ENCODE results near the gene EDC3.

DNA sequence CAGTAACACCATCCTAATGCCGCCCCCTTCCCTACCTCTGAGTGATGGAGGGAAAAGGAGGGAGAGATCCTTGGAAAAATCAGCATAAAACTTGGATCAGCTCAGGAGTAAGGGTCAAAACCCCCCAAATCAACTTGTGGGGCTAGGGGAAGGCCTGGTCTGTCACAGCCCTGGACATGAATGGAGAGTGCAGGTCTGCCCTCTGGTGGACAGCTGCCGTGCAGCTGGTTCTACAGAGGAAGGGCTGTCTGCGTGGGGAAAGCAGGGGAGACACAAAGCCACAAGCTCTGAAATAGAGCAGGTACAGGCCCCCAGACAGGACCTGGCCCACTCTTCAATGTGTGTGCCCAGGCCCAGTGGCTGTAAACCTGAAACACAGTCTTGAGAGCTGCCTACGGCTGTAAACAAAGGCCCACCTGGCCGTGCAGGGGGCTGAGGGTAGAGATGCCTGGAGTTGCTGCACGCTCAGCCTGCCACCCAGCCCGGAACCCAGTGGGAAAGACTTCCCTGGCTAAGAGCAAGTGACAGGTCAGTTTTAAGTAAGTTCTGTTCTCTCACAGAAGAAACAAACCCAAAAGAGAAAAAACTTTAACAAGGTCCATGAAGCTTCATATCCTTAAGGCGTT lies 63.8 kb downstream of the EDC3 start:
- TF ChIP-seq CTCF (IDR thresholded peaks at IDR 0.05) = peak; percentile 93
- no peak for TF ChIP-seq ZFX (IDR thresholded peaks at IDR 0.05; ENCODE audit: borderline replicate concordance)

All from 22Rv1 (cell line).